WTC11 (cell line): ENCODE measurements around the gene ACSS2. TPM values are rescaled to one million over a fixed set of nuclear protein-coding genes. Genes with fewer than 3 reads are reported as not detected.

ENCODE experiments used
- ATAC-seq: fragments of 200-7000 bp; cut with Tn5 transposase; 2 replicates; pipeline ENCODE4 v1.10.0; 2021; ENCODE audit warnings: mild to moderate bottlenecking, moderate library complexity
- CTCF ChIA-PET: fragments of 300-600 bp; sonication (Branson Sonifier 250); formaldehyde crosslinking; loops from one replicate; lab custom pipeline; 2021; ENCODE audit warnings: antibody characterized with exemption; lab: Charles Lee
- POLR2A ChIA-PET: fragments of 350-600 bp; sonication (Branson Sonifier 250); formaldehyde crosslinking; loops from one replicate; lab custom pipeline; 2021; ENCODE audit warnings: antibody characterized with exemption; lab: Charles Lee
- DNase-seq: peaks from one replicate; pipeline ENCODE4 v3.0.0; 2021; ENCODE audit warnings: low spot score
- H3K27ac Mint-ChIP-seq: 2 replicates; pipeline ENCODE4 v1.8.0; 2021; ENCODE audit warnings: mixed read lengths
- H3K27me3 Mint-ChIP-seq: 2 replicates; pipeline ENCODE4 v1.8.0; 2021; ENCODE audit warnings: low read depth, mild to moderate bottlenecking, moderate library complexity, mixed read lengths
- H3K36me3 Mint-ChIP-seq: 2 replicates; pipeline ENCODE4 v1.8.0; 2021; ENCODE audit warnings: mixed read lengths
- H3K4me1 Mint-ChIP-seq: 2 replicates; pipeline ENCODE4 v1.8.0; 2022; ENCODE audit warnings: mixed read lengths
- H3K4me3 Mint-ChIP-seq: 2 replicates; pipeline ENCODE4 v1.8.0; 2021; ENCODE audit warnings: mild to moderate bottlenecking, moderate library complexity, mixed read lengths
- H3K9me3 Mint-ChIP-seq: 2 replicates; pipeline ENCODE4 v1.8.0; 2021; ENCODE audit warnings: mixed read lengths
- AFF4 ChIP-seq: sonication (generic); formaldehyde crosslinking; IDR thresholded peaks from 2 replicates; pipeline ENCODE4 v1.8.1; 2023; ENCODE audit warnings: mild to moderate bottlenecking, missing genetic modification reagents, borderline replicate concordance
- ARID4B ChIP-seq: sonication (generic); formaldehyde crosslinking; IDR thresholded peaks from 2 replicates; pipeline ENCODE4 v1.8.0; 2023; ENCODE audit warnings: missing genetic modification reagents, mild to moderate bottlenecking, borderline replicate concordance
- ATF3 ChIP-seq: sonication (generic); formaldehyde crosslinking; conservative IDR thresholded peaks from 2 replicates; pipeline ENCODE4 v1.8.1; 2022; ENCODE audit warnings: mild to moderate bottlenecking, missing genetic modification reagents
- CBFB ChIP-seq: sonication (generic); formaldehyde crosslinking; IDR thresholded peaks from 2 replicates; pipeline ENCODE4 v1.8.1; 2022; ENCODE audit warnings: mild to moderate bottlenecking, low read depth, missing genetic modification reagents
- CDX4 ChIP-seq: fragments of 250-450 bp; sonication (Bioruptor Pico); IDR thresholded peaks from 2 replicates; pipeline ENCODE4 v1.9.0; 2021; ENCODE audit warnings: moderate library complexity, mild to moderate bottlenecking, inconsistent platforms, borderline replicate concordance
- CREM ChIP-seq: sonication (generic); formaldehyde crosslinking; IDR thresholded peaks from 2 replicates; pipeline ENCODE4 v1.8.1; 2022; ENCODE audit warnings: mild to moderate bottlenecking, missing genetic modification reagents, moderate library complexity
- E2F1 ChIP-seq: sonication (generic); formaldehyde crosslinking; IDR thresholded peaks from 2 replicates; pipeline ENCODE4 v1.8.0; 2022; ENCODE audit warnings: mild to moderate bottlenecking, missing genetic modification reagents
- E2F5 ChIP-seq: sonication (generic); formaldehyde crosslinking; IDR thresholded peaks from 2 replicates; pipeline ENCODE4 v1.8.1; 2022; ENCODE audit warnings: mild to moderate bottlenecking, moderate library complexity, missing genetic modification reagents
- FOXP1 ChIP-seq: sonication (generic); formaldehyde crosslinking; IDR thresholded peaks from 2 replicates; pipeline ENCODE4 v1.8.0; 2022; ENCODE audit warnings: missing genetic modification reagents, mild to moderate bottlenecking, moderate library complexity, borderline replicate concordance
- HMGXB4 ChIP-seq: sonication (generic); formaldehyde crosslinking; IDR thresholded peaks from 2 replicates; pipeline ENCODE4 v1.8.1; 2023; ENCODE audit warnings: mild to moderate bottlenecking, moderate library complexity, missing genetic modification reagents
- KAT7 ChIP-seq: sonication (generic); formaldehyde crosslinking; IDR thresholded peaks from 2 replicates; pipeline ENCODE4 v1.8.1; 2023; ENCODE audit warnings: missing genetic modification reagents, mild to moderate bottlenecking, borderline replicate concordance
- MYBL2 ChIP-seq: sonication (generic); formaldehyde crosslinking; IDR thresholded peaks from 2 replicates; pipeline ENCODE4 v1.8.1; 2023; ENCODE audit warnings: mild to moderate bottlenecking, moderate library complexity, missing genetic modification reagents
- NR1H2 ChIP-seq: sonication (generic); formaldehyde crosslinking; IDR thresholded peaks from 2 replicates; pipeline ENCODE4 v1.9.0; 2021; ENCODE audit warnings: mild to moderate bottlenecking, moderate library complexity, missing genetic modification reagents
- TEAD4 ChIP-seq: sonication (generic); formaldehyde crosslinking; IDR thresholded peaks from 2 replicates; pipeline ENCODE4 v1.8.0; 2022; ENCODE audit warnings: mild to moderate bottlenecking, missing genetic modification reagents
- ZNF121 ChIP-seq: sonication (generic); formaldehyde crosslinking; IDR thresholded peaks from 2 replicates; pipeline ENCODE4 v1.8.0; 2023; ENCODE audit warnings: missing genetic modification reagents
- ZNF263 ChIP-seq: sonication (generic); formaldehyde crosslinking; IDR thresholded peaks from 2 replicates; pipeline ENCODE4 v1.8.1; 2022; ENCODE audit warnings: low read depth, mild to moderate bottlenecking, moderate library complexity, missing genetic modification reagents
- ZNF396 ChIP-seq: fragments of 250-450 bp; sonication (Bioruptor Pico); IDR thresholded peaks from 2 replicates; pipeline ENCODE4 v1.8.0; 2021; ENCODE audit warnings: mild to moderate bottlenecking, moderate library complexity, borderline replicate concordance
- total RNA-seq: library from RNA; stranded (reverse); gene quantifications from 3 replicates; pipeline ENCODE4 v1.2.3, GENCODE V29; 2021
- TF ChIP-seq, protein P1 (sequence below): sonication (generic); formaldehyde crosslinking; IDR thresholded peaks from 2 replicates; pipeline ENCODE4 v1.8.0; 2023; ENCODE audit warnings: mild to moderate bottlenecking, missing genetic modification reagents

The ACSS2 gene
- total RNA-seq, 1 experiment from 2014 or later = 28.9 TPM

- TF ChIP-seq AFF4 (no peak), E2F1 (no peak), E2F5 (CRISPR knock-in tag) (no peak), ZNF121 (CRISPR knock-in tag) (no peak)
- TF ChIP-seq, all 79 proteins: peak for 0
Measured at GRCh38 chr20:34940081-34940481, 63.7 kb downstream of the ACSS2 start (continued).

GRCh38 chr20:34941226-34941625 lies 64.8 kb downstream of the ACSS2 start:
- DNase-seq (no peak), ATAC-seq (no peak)
- Mint-ChIP-seq H3K9me3 (no peaks in the 10 kb centered on the region), H3K27me3 (no peaks in the 10 kb centered on the region), H3K27ac (no peak overlapping the region), H3K4me3 (no peak overlapping the region), H3K36me3 (peaks cover 44% of the 10 kb centered on the region), H3K4me1 (no peaks in the 10 kb centered on the region)
- CTCF ChIA-PET = interaction anchor here (0.8 to 1.0 kb wide), 2 partner anchors 15 to 17 kb away, joined by 3 to 6 read pairs; no protein-coding TSS in a partner anchor
- POLR2A ChIA-PET = no interaction called here
- TF ChIP-seq ATF3 (CRISPR knock-in tag) (no peak), FOXP1 (no peak), CREM (CRISPR knock-in tag) (no peak), MYBL2 (no peak), CDX4 (no peak), CBFB (CRISPR knock-in tag) (no peak), ARID4B (no peak), KAT7 (no peak), HMGXB4 (CRISPR knock-in tag) (no peak), ZNF396 (CRISPR knock-in tag) (no peak), TEAD4 (CRISPR knock-in tag) (no peak), ZNF263 (CRISPR knock-in tag) (no peak), NR1H2 (CRISPR knock-in tag) (no peak)
- TF ChIP-seq, protein P1, sequence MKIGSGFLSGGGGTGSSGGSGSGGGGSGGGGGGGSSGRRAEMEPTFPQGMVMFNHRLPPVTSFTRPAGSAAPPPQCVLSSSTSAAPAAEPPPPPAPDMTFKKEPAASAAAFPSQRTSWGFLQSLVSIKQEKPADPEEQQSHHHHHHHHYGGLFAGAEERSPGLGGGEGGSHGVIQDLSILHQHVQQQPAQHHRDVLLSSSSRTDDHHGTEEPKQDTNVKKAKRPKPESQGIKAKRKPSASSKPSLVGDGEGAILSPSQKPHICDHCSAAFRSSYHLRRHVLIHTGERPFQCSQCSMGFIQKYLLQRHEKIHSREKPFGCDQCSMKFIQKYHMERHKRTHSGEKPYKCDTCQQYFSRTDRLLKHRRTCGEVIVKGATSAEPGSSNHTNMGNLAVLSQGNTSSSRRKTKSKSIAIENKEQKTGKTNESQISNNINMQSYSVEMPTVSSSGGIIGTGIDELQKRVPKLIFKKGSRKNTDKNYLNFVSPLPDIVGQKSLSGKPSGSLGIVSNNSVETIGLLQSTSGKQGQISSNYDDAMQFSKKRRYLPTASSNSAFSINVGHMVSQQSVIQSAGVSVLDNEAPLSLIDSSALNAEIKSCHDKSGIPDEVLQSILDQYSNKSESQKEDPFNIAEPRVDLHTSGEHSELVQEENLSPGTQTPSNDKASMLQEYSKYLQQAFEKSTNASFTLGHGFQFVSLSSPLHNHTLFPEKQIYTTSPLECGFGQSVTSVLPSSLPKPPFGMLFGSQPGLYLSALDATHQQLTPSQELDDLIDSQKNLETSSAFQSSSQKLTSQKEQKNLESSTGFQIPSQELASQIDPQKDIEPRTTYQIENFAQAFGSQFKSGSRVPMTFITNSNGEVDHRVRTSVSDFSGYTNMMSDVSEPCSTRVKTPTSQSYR = no peak
